Mesenchymal stem cell (in vitro differentiated cells and primary cell): ENCODE results near the gene CFD.
A peak's percentile ranks its signal among the peaks of the same experiment; 100 is the strongest.

ENCODE experiments used
- DNase-seq: peaks from one replicate; pipeline ENCODE4 v3.0.0-alpha.2; 2013
- H2AFZ ChIP-seq: one replicate; pipeline ENCODE4 v1.6.1; 2013; ENCODE audit warnings: low read depth, mild to moderate bottlenecking, control low read depth, inconsistent platforms, low read length, moderate library complexity
- H2AK5ac ChIP-seq: 2 replicates; pipeline ENCODE4 v1.6.1; 2013; ENCODE audit warnings: low read length, moderate library complexity, mild to moderate bottlenecking, inconsistent platforms; ENCODE audit not compliant: severe bottlenecking
- H2BK120ac ChIP-seq: one replicate; pipeline ENCODE4 v1.6.1; 2013; ENCODE audit warnings: low read depth, mild to moderate bottlenecking, inconsistent platforms, low read length, moderate library complexity
- H2BK12ac ChIP-seq, 2 experiments: one replicate each; pipeline ENCODE4 v1.6.1; 2013; ENCODE audit warnings: inconsistent platforms in 2 of 2, low read length in 2 of 2, mild to moderate bottlenecking in 2 of 2, moderate library complexity in 2 of 2, control low read depth in 1 of 2
- H2BK15ac ChIP-seq: one replicate; pipeline ENCODE4 v1.6.1; 2013; ENCODE audit warnings: mild to moderate bottlenecking, low read depth, inconsistent platforms; ENCODE audit not compliant: poor library complexity, severe bottlenecking
- H2BK5ac ChIP-seq: 2 replicates; pipeline ENCODE4 v1.6.1; 2013; ENCODE audit warnings: low read depth, mild to moderate bottlenecking, low read length, control low read depth, inconsistent platforms; ENCODE audit not compliant: poor library complexity, severe bottlenecking
- H3K14ac ChIP-seq, 2 experiments: one replicate each; pipeline ENCODE4 v1.6.1; 2013; ENCODE audit warnings: inconsistent platforms in 2 of 2, low read length in 2 of 2, control low read depth in 1 of 2, mild to moderate bottlenecking in 1 of 2, moderate library complexity in 1 of 2
- H3K18ac ChIP-seq, 2 experiments: one replicate each; pipeline ENCODE4 v1.6.1; 2013; ENCODE audit warnings: inconsistent platforms in 2 of 2, low read length in 2 of 2, control low read depth in 1 of 2, low read depth in 1 of 2, mild to moderate bottlenecking in 1 of 2
- H3K23ac ChIP-seq, 2 experiments: one replicate each; pipeline ENCODE4 v1.6.1; 2013; ENCODE audit warnings: inconsistent platforms in 2 of 2, low read length in 2 of 2, mild to moderate bottlenecking in 2 of 2, moderate library complexity in 2 of 2, control low read depth in 1 of 2
- H3K27ac ChIP-seq: 2 replicates; pipeline ENCODE4 v1.5.1; 2013; ENCODE audit warnings: mild to moderate bottlenecking, moderate library complexity, low read length, control low read depth, inconsistent platforms; ENCODE audit not compliant: poor library complexity, severe bottlenecking
- H3K27me3 ChIP-seq, 2 experiments: 2 replicates each; pipeline versions ENCODE4 v1.6.1 to v1.7.0; 2013; ENCODE audit warnings: low read length in 2 of 2, mild to moderate bottlenecking in 2 of 2, moderate library complexity in 2 of 2, control low read depth in 1 of 2, inconsistent platforms in 1 of 2; ENCODE audit not compliant: control insufficient read depth in 1 of 2, insufficient read depth in 1 of 2
- H3K36me3 ChIP-seq, 2 experiments: 2 replicates each; pipeline versions ENCODE4 v1.6.1 to v1.7.0; 2013; ENCODE audit warnings: low read length in 2 of 2, control low read depth in 1 of 2, inconsistent platforms in 1 of 2, low read depth in 1 of 2, mild to moderate bottlenecking in 1 of 2; ENCODE audit not compliant: insufficient read depth in 2 of 2, control insufficient read depth in 1 of 2
- H3K4ac ChIP-seq, 2 experiments: one replicate each; pipeline ENCODE4 v1.6.1; 2013; ENCODE audit warnings: inconsistent platforms in 2 of 2, low read length in 2 of 2, mild to moderate bottlenecking in 2 of 2, moderate library complexity in 2 of 2, control low read depth in 1 of 2, low read depth in 1 of 2
- H3K4me1 ChIP-seq: 2 replicates; pipeline ENCODE4 v1.6.1; 2013; ENCODE audit warnings: low read depth, low read length, control low read depth; ENCODE audit not compliant: control insufficient read depth, insufficient read depth
- H3K4me2 ChIP-seq: 2 replicates; pipeline ENCODE4 v1.6.1; 2013; ENCODE audit warnings: low read length, mild to moderate bottlenecking, inconsistent platforms; ENCODE audit not compliant: poor library complexity, severe bottlenecking
- H3K4me3 ChIP-seq, 2 experiments: 2 replicates each; pipeline versions ENCODE4 v1.5.1 to v1.7.0; 2013; ENCODE audit warnings: low read length in 2 of 2, mild to moderate bottlenecking in 2 of 2, control low read depth in 1 of 2, low read depth in 1 of 2; ENCODE audit not compliant: insufficient read depth in 1 of 2
- H3K79me1 ChIP-seq: replicated peaks from 2 replicates; pipeline ENCODE4 v1.6.1; 2013; ENCODE audit warnings: mild to moderate bottlenecking, control low read depth, low read length, inconsistent platforms; ENCODE audit not compliant: poor library complexity, severe bottlenecking
- H3K9ac ChIP-seq: 2 replicates; pipeline ENCODE4 v1.7.0; 2013; ENCODE audit warnings: mild to moderate bottlenecking, low read length, moderate library complexity
- H3K9me3 ChIP-seq: 2 replicates; pipeline ENCODE4 v1.7.0; 2013; ENCODE audit warnings: mild to moderate bottlenecking, low read length; ENCODE audit not compliant: control insufficient read depth
- H4K8ac ChIP-seq: one replicate; pipeline ENCODE4 v1.6.1; 2013; ENCODE audit warnings: inconsistent platforms, mild to moderate bottlenecking, low read length, moderate library complexity
- H4K91ac ChIP-seq: one replicate; pipeline ENCODE4 v1.6.1; 2013; ENCODE audit warnings: mild to moderate bottlenecking, low read length, inconsistent platforms
- WGBS: methylation state at CpG from one replicate; pipeline ENCODE4 v1.1.7; 2013; ENCODE audit warnings: mixed read lengths; 5-methylcytosine and 5-hydroxymethylcytosine counted together

Gene CFD

DNA sequence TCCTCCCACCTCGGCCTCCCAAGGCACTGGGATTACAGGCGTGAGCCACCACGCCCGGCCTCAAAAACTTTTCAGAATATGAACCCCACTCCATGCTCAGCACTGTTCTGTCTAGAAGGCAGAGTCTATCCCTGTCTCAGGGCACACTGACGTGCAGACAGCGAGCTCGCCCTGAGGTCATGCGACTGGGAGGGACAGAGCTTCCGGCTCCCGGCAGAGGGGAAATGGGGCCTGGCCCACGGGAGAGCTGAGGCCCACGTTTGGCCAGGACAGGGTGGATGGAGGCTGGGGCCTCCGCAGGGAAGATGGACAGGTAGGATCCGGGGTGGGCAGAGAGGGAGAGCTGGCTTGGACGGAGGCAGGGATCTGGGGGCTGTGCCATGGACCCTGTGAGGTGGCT is 34.6 kb upstream of the CFD start:
- Histone ChIP-seq H3K4me2 (no peak overlapping the region), H2BK12ac (peak overlapping the region in 1 of 2 experiments; percentile 39), H3K36me3 (no peaks in the 10 kb centered on the region), H3K4ac (no peak overlapping the region), H4K91ac (peak overlapping the region; percentile 61), H3K23ac (no peak overlapping the region), H3K14ac (no peak overlapping the region), H3K27ac (no peak overlapping the region), H2BK15ac (no peak overlapping the region), H3K27me3 (peaks cover 0 to 23% of the 10 kb centered on the region in 2 experiments), H4K8ac (no peak overlapping the region), H3K79me1 (no peaks in the 10 kb centered on the region), H3K18ac (no peak overlapping the region), H2AFZ (no peak overlapping the region), H2BK5ac (no peak overlapping the region), H3K4me1 (peaks cover 21% of the 10 kb centered on the region), H2AK5ac (no peak overlapping the region), H3K9ac (no peak overlapping the region), H2BK120ac (no peak overlapping the region), H3K4me3 (no peak overlapping the region), H3K9me3 (no peaks in the 10 kb centered on the region)
- WGBS, result 85% methylated on average over 15 of the region's 15 CpGs
- no peak for DNase-seq

DNA sequence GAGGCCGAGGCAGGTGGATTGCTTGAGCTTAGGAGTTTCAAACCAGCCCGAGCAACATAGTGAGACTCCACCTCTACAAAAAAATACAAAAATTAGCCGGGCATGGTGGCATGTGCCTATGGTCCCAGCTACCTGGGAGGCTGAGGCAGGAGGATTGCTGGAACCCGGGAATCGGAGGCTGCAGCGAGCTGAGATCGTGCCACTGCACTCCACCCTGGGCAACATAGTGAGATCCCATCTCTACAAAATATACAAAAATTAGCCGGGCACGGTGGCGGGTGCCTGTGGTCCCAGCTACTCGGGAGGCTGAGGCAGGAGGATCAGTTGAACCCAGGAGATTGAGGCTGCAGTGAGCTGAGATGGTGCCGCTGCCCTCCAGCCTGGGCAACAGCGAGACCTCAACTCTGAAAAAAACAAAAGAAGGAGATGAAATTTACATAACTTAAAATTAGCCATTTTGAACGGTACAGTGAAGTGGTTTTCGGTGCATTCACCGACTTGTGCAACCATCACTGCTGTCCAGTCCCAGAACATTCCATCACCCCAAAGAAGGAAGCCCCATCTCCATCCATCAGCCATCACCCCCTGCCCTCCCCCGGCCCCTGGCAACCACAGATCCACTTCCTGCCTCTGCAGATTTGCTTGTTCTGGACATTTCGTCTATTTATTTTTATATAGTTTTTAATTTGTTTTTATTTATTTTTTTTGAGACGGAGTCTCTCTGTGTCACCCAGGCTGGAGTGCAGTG is 33.4 kb upstream of the CFD start:
- no peak overlapping the region for H3K4ac ChIP-seq
- no peaks in the 10 kb centered on the region for H3K79me1 ChIP-seq
- no peak overlapping the region for H3K14ac ChIP-seq
- no peak overlapping the region for H3K4me2 ChIP-seq
- H4K91ac ChIP-seq, result no peak overlapping the region
- no peak overlapping the region for H2BK15ac ChIP-seq
- H3K36me3 ChIP-seq, result no peaks in the 10 kb centered on the region
- H2BK12ac ChIP-seq, result no peak overlapping the region
- no peak overlapping the region for H3K18ac ChIP-seq
- no peak overlapping the region for H3K4me3 ChIP-seq
- H3K9ac ChIP-seq, result no peak overlapping the region
- no peak overlapping the region for H2AK5ac ChIP-seq
- no peak overlapping the region for H2BK5ac ChIP-seq
- H3K27me3 ChIP-seq, result peaks cover 0 to 28% of the 10 kb centered on the region in 2 experiments
- H3K23ac ChIP-seq, result no peak overlapping the region
- no peaks in the 10 kb centered on the region for H3K9me3 ChIP-seq
- peaks cover 26% of the 10 kb centered on the region for H3K4me1 ChIP-seq
- H3K27ac ChIP-seq, result no peak overlapping the region
- no peak for DNase-seq
- no peak overlapping the region for H2AFZ ChIP-seq
- 91% methylated on average over 15 of the region's 19 CpGs for WGBS
- no peak overlapping the region for H2BK120ac ChIP-seq
- H4K8ac ChIP-seq, result no peak overlapping the region

DNA sequence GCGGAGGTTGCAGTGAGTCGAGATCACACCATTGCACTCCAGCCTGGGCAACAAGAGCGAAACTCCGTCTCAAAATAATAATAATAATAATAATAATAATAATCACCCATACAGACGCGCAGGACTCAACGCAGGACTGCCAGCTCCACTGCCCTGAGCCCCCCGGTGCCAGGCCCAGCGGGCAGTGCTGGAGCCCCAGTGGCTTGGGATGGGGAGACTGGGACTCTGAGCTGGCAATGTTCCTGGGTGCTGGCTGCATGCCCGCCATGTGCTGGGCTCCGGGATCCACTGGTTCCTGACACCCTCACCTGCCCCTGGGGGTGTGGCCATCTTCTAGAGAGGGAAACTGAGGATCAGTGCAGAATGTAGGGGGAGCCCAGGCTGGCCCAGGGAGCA is 32.2 kb upstream of the CFD start:
- Histone ChIP-seq H2BK12ac (no peak overlapping the region), H3K27me3 (peaks cover 0 to 33% of the 10 kb centered on the region in 2 experiments), H3K14ac (no peak overlapping the region), H3K79me1 (no peaks in the 10 kb centered on the region), H3K4me1 (peaks cover 14% of the 10 kb centered on the region), H3K4me3 (no peak overlapping the region), H3K4ac (no peak overlapping the region), H3K18ac (no peak overlapping the region), H2BK120ac (no peak overlapping the region), H3K27ac (no peak overlapping the region), H3K23ac (no peak overlapping the region), H3K9me3 (no peaks in the 10 kb centered on the region), H2AK5ac (no peak overlapping the region), H2BK5ac (no peak overlapping the region), H4K8ac (no peak overlapping the region), H3K4me2 (no peak overlapping the region), H3K36me3 (no peaks in the 10 kb centered on the region), H4K91ac (no peak overlapping the region), H2AFZ (no peak overlapping the region), H2BK15ac (no peak overlapping the region), H3K9ac (no peak overlapping the region)
- DNase-seq, result no peak
- 98% methylated on average over 8 of the region's 11 CpGs for WGBS

DNA sequence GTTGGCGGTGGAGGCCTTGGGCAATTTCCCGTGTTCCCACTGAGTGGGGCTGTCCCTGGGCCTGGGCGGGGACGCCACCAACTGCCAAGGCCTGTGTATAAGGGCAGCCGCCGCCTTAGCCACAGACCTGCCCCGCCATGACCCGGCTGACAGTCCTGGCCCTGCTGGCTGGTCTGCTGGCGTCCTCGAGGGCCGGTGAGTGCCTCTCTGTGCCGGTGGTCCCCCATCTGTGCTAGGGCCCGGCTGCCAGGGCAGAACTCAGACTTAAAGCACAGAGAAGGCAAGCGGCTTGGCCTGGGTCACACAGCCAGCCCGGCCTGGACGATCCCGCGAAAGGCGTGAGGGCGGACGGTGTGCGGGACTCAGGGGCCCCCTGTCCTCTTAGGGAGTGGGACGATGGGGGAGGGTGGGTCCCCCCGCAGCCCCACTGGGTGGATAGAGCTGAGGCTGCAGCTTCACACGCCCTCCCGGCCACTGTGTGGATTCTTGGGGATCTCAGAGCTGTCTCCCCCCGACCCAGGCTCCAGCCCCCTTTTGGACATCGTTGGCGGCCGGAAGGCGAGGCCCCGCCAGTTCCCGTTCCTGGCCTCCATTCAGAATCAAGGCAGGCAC is 31.6 kb upstream of the CFD start, which contains the start of gene AZU1:
TSS of gene AZU1 (plus strand) at position 128 of the 612 bp plus-strand sequence. CDS start at position 138, 10 bp downstream.
- no peak within 1 kb of the TSS for H2BK12ac ChIP-seq
- H2AK5ac ChIP-seq, result no peak within 1 kb of the TSS
- no peak within 1 kb of the TSS for H3K4me2 ChIP-seq
- no peak within 1 kb of the TSS for H4K91ac ChIP-seq
- 86% methylated on average over 30 of the region's 33 CpGs for WGBS
- H3K4me1 ChIP-seq, result peaks cover 12% of the 10 kb centered on the region
- H2BK15ac ChIP-seq, result no peak within 1 kb of the TSS
- H2AFZ ChIP-seq, result no peak within 1 kb of the TSS
- H2BK120ac ChIP-seq, result no peak within 1 kb of the TSS
- no peak for DNase-seq
- H3K23ac ChIP-seq, result no peak within 1 kb of the TSS
- peaks cover 0 to 29% of the 10 kb centered on the region in 2 experiments for H3K27me3 ChIP-seq
- no peak within 1 kb of the TSS for H3K4me3 ChIP-seq
- H3K9me3 ChIP-seq, result no peaks in the 10 kb centered on the region
- no peak within 1 kb of the TSS for H3K18ac ChIP-seq
- no peak within 1 kb of the TSS for H3K27ac ChIP-seq
- no peak within 1 kb of the TSS for H2BK5ac ChIP-seq
- H3K79me1 ChIP-seq, result no peaks in the 10 kb centered on the region
- H3K9ac ChIP-seq, result no peak within 1 kb of the TSS
- H3K14ac ChIP-seq, result no peak within 1 kb of the TSS
- H3K36me3 ChIP-seq, result no peaks in the 10 kb centered on the region
- H3K4ac ChIP-seq, result no peak within 1 kb of the TSS
- no peak within 1 kb of the TSS for H4K8ac ChIP-seq
